Common myeloid progenitor, CD34-positive (primary cell): ENCODE measurements around the gene PARP12.

ENCODE experiments used
- CTCF ChIA-PET: fragments of 350-600 bp; sonication (Branson Sonifier 250); formaldehyde crosslinking; loops from one replicate; lab custom pipeline; 2021; ENCODE audit warnings: antibody characterized with exemption; lab: Charles Lee
- POLR2A ChIA-PET: fragments of 350-600 bp; sonication (Branson Sonifier 250); formaldehyde crosslinking; loops from one replicate; lab custom pipeline; 2021; ENCODE audit warnings: antibody characterized with exemption; lab: Charles Lee
- DNase-seq, 3 donors: peaks; one replicate each; pipeline versions ENCODE4 v3.0.0 to v3.0.0-alpha.2; 2013
- H3K27ac ChIP-seq, 2 experiments: 1 replicate in 1 of 2; 2 replicates in 1 of 2; pipeline ENCODE4 v1.7.0; 2013; ENCODE audit warnings: inconsistent platforms in 2 of 2, low read length in 2 of 2, mild to moderate bottlenecking in 2 of 2, low read depth in 1 of 2, moderate library complexity in 1 of 2; ENCODE audit not compliant: severe bottlenecking in 2 of 2, insufficient read depth in 1 of 2, poor library complexity in 1 of 2
- H3K27me3 ChIP-seq, 5 experiments: replicated peaks in 2 of 5; 1 replicate in 3 of 5; 2 replicates in 2 of 5; pipeline versions ENCODE4 v1.6.1 to v1.7.0; 2013; ENCODE audit warnings: low read length in 4 of 5, mild to moderate bottlenecking in 2 of 5, moderate library complexity in 2 of 5, inconsistent platforms in 1 of 5; ENCODE audit not compliant: insufficient read depth in 5 of 5, control insufficient read depth in 4 of 5
- H3K36me3 ChIP-seq, 4 experiments: 1 replicate in 2 of 4; 2 replicates in 2 of 4; pipeline versions ENCODE4 v1.6.1 to v1.7.0; 2013; ENCODE audit warnings: low read length in 3 of 4, control low read depth in 1 of 4, mild to moderate bottlenecking in 1 of 4; ENCODE audit not compliant: control insufficient read depth in 4 of 4, insufficient read depth in 4 of 4
- H3K4me1 ChIP-seq, 4 experiments: 1 replicate in 3 of 4; 2 replicates in 1 of 4; pipeline versions ENCODE4 v1.6.1 to v1.7.1; 2013; ENCODE audit warnings: low read length in 3 of 4, mild to moderate bottlenecking in 3 of 4, control low read depth in 1 of 4, inconsistent platforms in 1 of 4, moderate library complexity in 1 of 4; ENCODE audit not compliant: control insufficient read depth in 4 of 4, insufficient read depth in 4 of 4; ENCODE audit errors: control extremely low read depth in 1 of 4
- H3K4me3 ChIP-seq, 7 experiments: 1 replicate in 4 of 7; 2 replicates in 3 of 7; pipeline versions ENCODE4 v1.5.1 to v1.7.0; 2013; ENCODE audit warnings: mild to moderate bottlenecking in 7 of 7, low read length in 6 of 7, moderate library complexity in 6 of 7, inconsistent platforms in 2 of 7, low read depth in 2 of 7, control low read depth in 1 of 7; ENCODE audit not compliant: insufficient read depth in 4 of 7, control insufficient read depth in 1 of 7; ENCODE audit errors: extremely low read depth in 1 of 7
- H3K9me3 ChIP-seq, 5 experiments: 1 replicate in 4 of 5; 2 replicates in 1 of 5; pipeline versions ENCODE4 v1.6.1 to v1.7.1; 2013; ENCODE audit warnings: low read length in 4 of 5, mild to moderate bottlenecking in 2 of 5, inconsistent platforms in 1 of 5, low read depth in 1 of 5, moderate library complexity in 1 of 5; ENCODE audit not compliant: control insufficient read depth in 4 of 5, insufficient read depth in 2 of 5; ENCODE audit errors: control extremely low read depth in 1 of 5
- WGBS: methylation state at CpG from one replicate; pipeline ENCODE4 v1.1.5; 2013; ENCODE audit not compliant: insufficient coverage; 5-methylcytosine and 5-hydroxymethylcytosine counted together

Gene PARP12

GRCh38 chr7:140024585-140024984 lies 38.2 kb downstream of the PARP12 start:
- WGBS, result 96% methylated on average over 15 of the region's 18 CpGs
- DNase-seq, result no peak
- H3K4me3 ChIP-seq, result no peak overlapping the region
- H3K9me3 ChIP-seq, result no peaks in the 10 kb centered on the region
- no peaks in the 10 kb centered on the region for H3K27me3 ChIP-seq
- POLR2A ChIA-PET, result no interaction called here
- CTCF ChIA-PET, result no interaction called here
- H3K4me1 ChIP-seq, result no peaks in the 10 kb centered on the region
- H3K36me3 ChIP-seq, result peaks cover 6 to 47% (median 17%) of the 10 kb centered on the region in 4 experiments
- no peak overlapping the region for H3K27ac ChIP-seq

DNA sequence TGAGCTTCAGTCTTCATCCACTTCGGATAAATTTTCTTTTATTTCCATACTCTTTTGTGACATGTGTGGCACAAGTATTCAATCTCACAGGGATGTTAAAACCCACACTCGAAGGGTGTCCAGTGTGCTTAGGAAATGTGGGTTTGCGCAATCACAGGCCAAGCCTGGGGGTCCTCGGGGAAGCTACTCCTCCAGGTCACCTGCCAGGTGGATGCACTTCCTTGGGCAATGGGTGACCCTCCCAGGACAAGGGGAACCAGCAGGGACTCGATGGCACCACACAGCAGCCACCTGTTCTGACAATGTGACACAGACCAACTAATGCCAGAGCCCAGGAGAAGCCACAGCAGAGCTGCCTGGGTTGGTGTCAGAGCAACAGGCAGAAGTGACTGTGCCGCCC lies 39.0 kb downstream of the PARP12 start:
- H3K27me3 ChIP-seq, result no peaks in the 10 kb centered on the region
- ChIA-PET POLR2A (interaction anchor here (0.6 to 0.7 kb wide), 2 partner anchors 136 to 537 kb away, joined by 3 to 6 read pairs; no protein-coding TSS in a partner anchor), CTCF (interaction anchor here (1.8 kb wide), 1 partner anchor 18 kb away, joined by 3 read pairs; no protein-coding TSS in a partner anchor)
- H3K27ac ChIP-seq, result no peak overlapping the region
- H3K4me1 ChIP-seq, result no peaks in the 10 kb centered on the region
- DNase-seq, result no peak
- peaks cover 6 to 47% (median 17%) of the 10 kb centered on the region in 4 experiments for H3K36me3 ChIP-seq
- no peak overlapping the region for H3K4me3 ChIP-seq
- no peaks in the 10 kb centered on the region for H3K9me3 ChIP-seq
- 90% methylated on average over 6 of the region's 6 CpGs for WGBS

DNA sequence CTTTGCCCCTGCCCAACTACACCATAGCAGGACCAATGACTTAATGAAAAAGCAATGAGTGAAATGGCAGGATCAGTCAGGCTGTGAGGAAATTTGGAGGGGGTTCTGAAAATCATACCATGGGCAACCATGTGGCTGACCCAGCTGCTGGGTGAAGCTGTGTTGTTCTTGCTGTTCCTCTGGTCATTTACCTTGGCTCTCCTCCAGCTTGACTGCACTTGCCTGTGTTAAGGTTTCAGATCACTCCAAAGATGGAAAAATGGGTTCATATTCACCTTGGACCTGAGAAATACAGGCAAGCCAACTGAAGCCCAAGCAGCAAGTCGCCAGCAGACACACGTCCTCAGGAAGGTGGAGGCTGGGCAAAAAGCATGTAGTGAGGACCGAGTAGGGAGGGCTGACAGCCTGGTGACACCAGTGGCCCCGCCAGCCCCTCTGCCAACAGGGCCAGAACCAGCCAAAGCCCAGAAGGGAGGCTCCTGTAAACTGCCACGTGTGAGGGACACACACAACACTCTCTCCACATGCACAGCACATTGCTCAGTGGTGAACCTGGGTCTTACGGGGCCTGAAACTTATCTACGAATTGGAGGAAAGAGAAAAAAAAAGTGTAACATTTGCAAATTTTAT lies 40.1 kb downstream of the PARP12 start:
- no peak for DNase-seq
- CTCF ChIA-PET, result interaction anchor here (1.8 kb wide), 1 partner anchor 17 kb away, joined by 3 read pairs; no protein-coding TSS in a partner anchor
- Histone ChIP-seq H3K9me3 (no peaks in the 10 kb centered on the region), H3K4me3 (no peak overlapping the region), H3K36me3 (peaks cover 6 to 51% (median 15%) of the 10 kb centered on the region in 4 experiments), H3K4me1 (no peaks in the 10 kb centered on the region), H3K27me3 (no peaks in the 10 kb centered on the region), H3K27ac (no peak overlapping the region)
- POLR2A ChIA-PET, result interaction anchor here (0.7 kb wide), 1 partner anchor 135 kb away, joined by 3 read pairs; no protein-coding TSS in a partner anchor
- WGBS, result 86% methylated on average over 6 of the region's 7 CpGs

GRCh38 chr7:140021603-140022002 lies 41.1 kb downstream of the PARP12 start:
- POLR2A ChIA-PET, result no interaction called here
- no peaks in the 10 kb centered on the region for H3K27me3 ChIP-seq
- peaks cover 6 to 50% (median 13%) of the 10 kb centered on the region in 4 experiments for H3K36me3 ChIP-seq
- no peaks in the 10 kb centered on the region for H3K4me1 ChIP-seq
- H3K4me3 ChIP-seq, result no peak overlapping the region
- DNase-seq, result no peak
- no peak overlapping the region for H3K27ac ChIP-seq
- no peaks in the 10 kb centered on the region for H3K9me3 ChIP-seq
- CTCF ChIA-PET, result interaction anchor here (1.8 kb wide), 1 partner anchor 16 kb away, joined by 3 read pairs; no protein-coding TSS in a partner anchor
- 100% methylated on average over 5 of the region's 8 CpGs for WGBS

DNA sequence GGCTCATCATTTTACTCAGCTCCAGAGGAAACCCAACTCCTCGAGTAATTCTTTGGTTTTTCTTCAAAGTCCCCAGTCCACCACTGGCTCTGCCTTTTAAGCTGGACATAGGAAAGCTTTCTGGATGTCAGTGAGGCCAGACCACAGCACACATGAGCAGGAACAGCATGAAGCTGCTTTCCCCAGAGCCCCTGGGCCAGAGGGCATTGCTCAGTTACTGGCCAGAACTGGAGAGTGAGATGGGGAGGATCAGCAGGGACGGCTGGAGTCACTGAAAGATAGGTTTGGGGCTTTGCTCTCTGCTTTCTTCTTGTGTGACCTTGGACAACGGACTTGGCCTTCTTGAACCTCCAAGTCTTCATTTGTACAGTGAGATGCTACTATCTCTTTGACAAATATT lies 43.1 kb downstream of the PARP12 start:
- H3K27me3 ChIP-seq, result no peaks in the 10 kb centered on the region
- CTCF ChIA-PET, result interaction anchor here (1.1 to 3.8 kb wide), 2 partner anchors 15 to 418 kb away, joined by 3 to 31 read pairs; no protein-coding TSS in a partner anchor
- no peak for DNase-seq
- POLR2A ChIA-PET, result no interaction called here
- no peak overlapping the region for H3K27ac ChIP-seq
- no peaks in the 10 kb centered on the region for H3K4me1 ChIP-seq
- WGBS, result 83% methylated on average over 2 of the region's 3 CpGs
- peaks cover 4 to 46% (median 12%) of the 10 kb centered on the region in 4 experiments for H3K36me3 ChIP-seq
- no peaks in the 10 kb centered on the region for H3K9me3 ChIP-seq
- no peak overlapping the region for H3K4me3 ChIP-seq

GRCh38 chr7:140019172-140019571 lies 43.6 kb downstream of the PARP12 start:
- ChIA-PET POLR2A (no interaction called here), CTCF (interaction anchor here (0.9 to 3.8 kb wide), 4 partner anchors 14 to 521 kb away, joined by 3 to 31 read pairs (median 4); no protein-coding TSS in a partner anchor)
- Histone ChIP-seq H3K27me3 (no peaks in the 10 kb centered on the region), H3K36me3 (peaks cover 4 to 45% (median 13%) of the 10 kb centered on the region in 4 experiments), H3K9me3 (no peaks in the 10 kb centered on the region), H3K27ac (no peak overlapping the region), H3K4me1 (no peaks in the 10 kb centered on the region), H3K4me3 (no peak overlapping the region)
- DNase-seq, result no peak
- WGBS, result 94% methylated on average over 11 of the region's 11 CpGs
